ENCODE data around the gene PPP1R9A. TPM values are rescaled to one million over a fixed set of nuclear protein-coding genes. Genes with fewer than 3 reads are reported as not detected.
A peak's percentile ranks its signal among the peaks of the same experiment; 100 is the strongest.

PPP1R9A gene
- total RNA-seq, result 10 to 100 TPM; 19.1 to 41.9 (median 33.3) TPM
- 1 to 10 TPM; 1.4 to 8.9 TPM for polyA plus RNA-seq
- long read RNA-seq, donor 1, partial matches to known transcripts, result 10 of 22 reads
- long read RNA-seq, donor 1, other reads (novel, unspliced or antisense), result 12 of 22 reads
- long read RNA-seq, donor 2, partial matches to known transcripts, result 17 of 34 reads
- long read RNA-seq, donor 2, other reads (novel, unspliced or antisense), result 17 of 34 reads
- long read RNA-seq, donor 3, partial matches to known transcripts, result 15 of 27 reads
- long read RNA-seq, donor 3, other reads (novel, unspliced or antisense), result 12 of 27 reads

DNA sequence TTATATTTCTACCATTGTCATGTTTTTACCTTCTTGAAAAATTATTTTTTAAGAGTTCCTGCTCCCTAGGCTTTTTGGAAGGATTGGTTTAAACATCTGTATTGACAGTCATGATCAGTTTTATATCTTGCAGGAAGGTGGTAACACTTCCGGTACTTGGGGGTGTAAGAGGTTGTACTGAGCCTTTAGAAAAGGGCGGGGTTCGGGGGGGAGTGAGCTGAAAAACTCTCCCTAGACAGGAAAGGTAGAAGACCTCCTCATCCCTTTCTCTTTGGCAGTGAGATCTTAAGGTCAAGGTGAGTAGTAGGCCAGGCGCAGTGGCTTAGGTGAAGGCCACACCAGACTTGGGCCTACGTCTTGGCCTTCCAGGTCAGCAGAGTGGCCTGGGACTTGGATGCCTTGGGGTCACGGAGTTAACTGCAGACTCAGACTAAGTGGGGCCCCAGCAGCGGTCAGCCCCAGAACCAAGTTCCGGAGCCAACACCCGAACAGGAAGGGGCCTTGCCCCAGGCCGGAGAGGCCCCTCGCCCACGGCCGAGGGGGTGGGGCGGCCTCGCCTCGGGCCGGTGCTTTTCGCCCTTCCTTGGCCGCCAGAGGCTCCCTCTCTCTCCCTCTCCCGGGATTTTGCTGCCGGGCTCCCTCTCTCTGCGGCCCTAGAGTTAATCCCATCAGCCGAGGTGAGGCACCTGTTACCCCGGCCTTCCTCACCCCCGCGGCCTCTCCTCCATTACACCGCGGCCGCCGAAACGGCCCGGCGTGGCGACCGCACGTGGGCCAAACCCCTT, at the start of gene PPP1R9A:
PPP1R9A (plus strand) TSS at position 569 of the 785 bp plus-strand sequence. CDS start 2,520 bp downstream, outside the sequence.
- peak; percentile 37 to 45 for DNase-seq
- H3K4me1 ChIP-seq, result peaks cover 0 to 17% (median 10%) of the 10 kb centered on the region in 9 donors
- H3K4me3 ChIP-seq, result peak within 1 kb of the TSS; percentile 11 to 70 (median 60)
- H3K27ac ChIP-seq, result peak within 1 kb of the TSS; percentile 26 to 83 (median 72)
- 20% methylated on average over 29 to 36 of the region's 36 CpGs for WGBS, 2 donors
- TF ChIP-seq, protein P1, sequence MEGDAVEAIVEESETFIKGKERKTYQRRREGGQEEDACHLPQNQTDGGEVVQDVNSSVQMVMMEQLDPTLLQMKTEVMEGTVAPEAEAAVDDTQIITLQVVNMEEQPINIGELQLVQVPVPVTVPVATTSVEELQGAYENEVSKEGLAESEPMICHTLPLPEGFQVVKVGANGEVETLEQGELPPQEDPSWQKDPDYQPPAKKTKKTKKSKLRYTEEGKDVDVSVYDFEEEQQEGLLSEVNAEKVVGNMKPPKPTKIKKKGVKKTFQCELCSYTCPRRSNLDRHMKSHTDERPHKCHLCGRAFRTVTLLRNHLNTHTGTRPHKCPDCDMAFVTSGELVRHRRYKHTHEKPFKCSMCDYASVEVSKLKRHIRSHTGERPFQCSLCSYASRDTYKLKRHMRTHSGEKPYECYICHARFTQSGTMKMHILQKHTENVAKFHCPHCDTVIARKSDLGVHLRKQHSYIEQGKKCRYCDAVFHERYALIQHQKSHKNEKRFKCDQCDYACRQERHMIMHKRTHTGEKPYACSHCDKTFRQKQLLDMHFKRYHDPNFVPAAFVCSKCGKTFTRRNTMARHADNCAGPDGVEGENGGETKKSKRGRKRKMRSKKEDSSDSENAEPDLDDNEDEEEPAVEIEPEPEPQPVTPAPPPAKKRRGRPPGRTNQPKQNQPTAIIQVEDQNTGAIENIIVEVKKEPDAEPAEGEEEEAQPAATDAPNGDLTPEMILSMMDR (IDR thresholded peaks at IDR 0.05), result peak in 8 of 9 donors; percentile 9 to 59 (median 32)
- H3K9me3 ChIP-seq, result no peaks in the 10 kb centered on the region
- H3K36me3 ChIP-seq, result no peaks in the 10 kb centered on the region
- ATAC-seq, result peak; percentile 63 to 91 (median 84)
- peaks cover 0 to 41% (median 5%) of the 10 kb centered on the region in 7 donors for H3K27me3 ChIP-seq
- intact Hi-C loops (cut with DNase I), result loop anchor here in 1 of 10 donors (10.0 kb wide), 1 partner anchor 58 kb away; no protein-coding TSS in a partner anchor

- H3K9me3 ChIP-seq, result peaks cover 0 to 9% (median 0%) of the 10 kb centered on the region in 11 donors
- no peaks in the 10 kb centered on the region for H3K36me3 ChIP-seq
- ATAC-seq, result no peak
- TF ChIP-seq, protein P1 (IDR thresholded peaks at IDR 0.05), result no peak
- DNase-seq, result no peak
- no peaks in the 10 kb centered on the region for H3K4me1 ChIP-seq
- H3K27me3 ChIP-seq, result no peaks in the 10 kb centered on the region
- H3K4me3 ChIP-seq, result no peak overlapping the region
- no peak overlapping the region for H3K27ac ChIP-seq
- intact Hi-C loops (cut with DNase I), result no loop called here
These were observed 36.3 kb upstream of the PPP1R9A start for GRCh38 chr7:94871132-94871531.

DNA sequence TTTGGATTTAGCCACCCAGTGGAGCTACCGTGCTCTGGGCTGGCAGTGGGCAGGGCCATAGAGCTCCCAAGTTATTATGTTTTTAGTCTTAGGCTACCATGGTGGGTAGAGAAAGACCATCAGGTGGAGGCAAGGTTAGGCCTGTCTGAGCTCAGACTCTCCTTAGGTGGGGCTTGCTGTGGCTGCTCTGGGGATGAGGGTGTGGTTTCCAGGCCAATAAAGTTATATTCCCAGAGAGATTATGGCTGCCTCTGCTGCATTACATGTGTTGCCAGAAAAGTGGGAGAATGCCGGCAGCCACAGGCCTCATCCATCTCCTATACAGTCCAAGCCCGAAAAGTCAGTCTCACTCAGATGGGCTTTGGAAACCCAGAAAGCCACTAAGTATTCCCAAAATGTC, 34.2 kb upstream of the PPP1R9A start:
- H3K36me3 ChIP-seq, result no peaks in the 10 kb centered on the region

More for the DNA sequence above, 34.2 kb upstream of the PPP1R9A start:
- DNase-seq (no peak), ATAC-seq (no peak)
- no peaks in the 10 kb centered on the region for H3K27me3 ChIP-seq
- H3K4me3 ChIP-seq, result no peak overlapping the region
- H3K27ac ChIP-seq, result no peak overlapping the region
- WGBS, 2 donors, result 82 to 84% methylated on average over 3 of the region's 3 CpGs
- TF ChIP-seq, protein P1 (IDR thresholded peaks at IDR 0.05), result no peak
- peaks cover 0 to 18% (median 5%) of the 10 kb centered on the region in 11 donors for H3K9me3 ChIP-seq
- intact Hi-C loops (cut with DNase I), result no loop called here
- no peaks in the 10 kb centered on the region for H3K4me1 ChIP-seq

All from heart right ventricle (tissue), 16 donors.